Panc1 (cell line): Measurements from ENCODE around the gene PI4K2A. TPM values are rescaled to one million over a fixed set of nuclear protein-coding genes. Genes with fewer than 3 reads are reported as not detected.
"Not testable (repeated sequence)": the region's sequence is repeated elsewhere in the genome, so short reads cannot be mapped to it uniquely, and the experiment has no call there.

Experiments used
- ATAC-seq: fragments of 200-7000 bp; cut with Tn5 transposase; 2 replicates; pipeline ENCODE4 v1.9.1; 2020; ENCODE audit warnings: mild to moderate bottlenecking, moderate library complexity
- BruUV-seq: library from RNA; stranded (reverse); fragments of 400-500 nt; replicated peaks from 2 replicates; lab custom pipeline; 2021; lab: Mats Ljungman, UMichigan
- CTCF ChIA-PET: fragments of 300-600 bp; sonication (Branson Sonifier 250); formaldehyde crosslinking; loops from one replicate; lab custom pipeline; 2022; ENCODE audit warnings: antibody characterized with exemption; lab: Charles Lee
- POLR2A ChIA-PET: fragments of 300-600 bp; sonication (Branson Sonifier 250); formaldehyde crosslinking; loops from one replicate; lab custom pipeline; 2022; ENCODE audit warnings: antibody characterized with exemption; lab: Charles Lee
- DNase-seq: peaks from one replicate; pipeline ENCODE4 v3.0.0-alpha.2; 2010; ENCODE audit warnings: low read depth, low spot score
- H3K27ac ChIP-seq: 2 replicates; pipeline ENCODE4 v1.5.1; 2011; ENCODE audit warnings: mild to moderate bottlenecking, low read length, inconsistent platforms
- H3K27me3 ChIP-seq: fragments of 200-500 bp; sonication (Bioruptor generic); 2 replicates; pipeline ENCODE4 v1.6.0; 2014; ENCODE audit warnings: low read length, inconsistent platforms; ENCODE audit not compliant: control insufficient read depth, insufficient read depth
- H3K36me3 ChIP-seq: fragments of 200-500 bp; sonication (Bioruptor generic); 2 replicates; pipeline ENCODE4 v1.5.1; 2014; ENCODE audit warnings: inconsistent platforms, mild to moderate bottlenecking, low read length, moderate library complexity; ENCODE audit not compliant: control insufficient read depth, insufficient read depth
- H3K4me1 ChIP-seq: 2 replicates; pipeline ENCODE4 v1.5.1; 2011; ENCODE audit warnings: inconsistent platforms, mild to moderate bottlenecking, low read length, moderate library complexity; ENCODE audit not compliant: control insufficient read depth, insufficient read depth
- H3K4me3 ChIP-seq, 2 experiments: 2 replicates each; pipeline ENCODE4 v1.5.1; 2011 to 2012; ENCODE audit warnings: low read depth in 2 of 2, low read length in 2 of 2, mild to moderate bottlenecking in 2 of 2, inconsistent platforms in 1 of 2, moderate library complexity in 1 of 2
- H3K9me3 ChIP-seq: fragments of 200-500 bp; sonication (Bioruptor generic); 2 replicates; pipeline ENCODE4 v1.5.1; 2014; ENCODE audit warnings: low read depth, mild to moderate bottlenecking, inconsistent platforms, low read length, moderate library complexity; ENCODE audit not compliant: control insufficient read depth, insufficient read depth
- CTCF ChIP-seq: fragments of 450-650 bp; IDR thresholded peaks from 2 replicates; pipeline ENCODE4 v1.5.1; 2017; ENCODE audit warnings: mild to moderate bottlenecking
- POLR2AphosphoS5 ChIP-seq: IDR thresholded peaks from 2 replicates; pipeline ENCODE4 v1.6.1; 2012; ENCODE audit warnings: mild to moderate bottlenecking, low read depth, low read length, moderate library complexity
- REST ChIP-seq, 2 experiments: IDR thresholded peaks; 2 replicates each; pipeline ENCODE4 v1.6.1; 2011 to 2012; ENCODE audit warnings: low read depth in 2 of 2, control low read depth in 1 of 2, low read length in 1 of 2, mild to moderate bottlenecking in 1 of 2, moderate library complexity in 1 of 2; ENCODE audit not compliant: insufficient read depth in 1 of 2
- SIN3A ChIP-seq: IDR thresholded peaks from 2 replicates; pipeline ENCODE4 v1.6.1; 2012; ENCODE audit warnings: low read depth, mild to moderate bottlenecking, low read length, moderate library complexity, borderline replicate concordance; ENCODE audit not compliant: insufficient read depth
- TCF7L2 ChIP-seq: IDR thresholded peaks from 2 replicates; pipeline ENCODE4 v1.6.1; 2011; ENCODE audit warnings: mild to moderate bottlenecking, low read depth, low read length, inconsistent platforms
- in situ Hi-C: cut with HindIII; loops from 2 replicates; pipeline ENCODE4 v1.10.0; 2016; ENCODE audit warnings: low sequenced_read_pairs, low pct_unique_long_range_greater_than_20kb
- intact Hi-C: fragments of 100-400 bp; cut with micrococcal nuclease; formaldehyde crosslinking; loops from one replicate; pipeline ENCODE4 v1.10.0; 2022; ENCODE audit not compliant: unreplicated experiment
- total RNA-seq: library from RNA; stranded (reverse); gene quantifications from one replicate; pipeline ENCODE4 v1.2.1, GENCODE V29; 2021; ENCODE audit not compliant: unreplicated experiment

The PI4K2A gene
- total RNA-seq, 1 experiment from 2014 or later = 22.8 TPM

- Histone ChIP-seq H3K4me3 (no peak overlapping the region), H3K36me3 (no peaks in the 10 kb centered on the region), H3K27ac (no peak overlapping the region), H3K9me3 (no peaks in the 10 kb centered on the region), H3K4me1 (peaks cover 26% of the 10 kb centered on the region), H3K27me3 (no peaks in the 10 kb centered on the region)
- CTCF ChIA-PET = interaction anchor here (0.7 kb wide), 1 partner anchor 20 kb away, joined by 3 read pairs; no protein-coding TSS in a partner anchor
- DNase-seq = no peak
- no peak for ATAC-seq
- POLR2A ChIA-PET = no interaction called here
- no TSS peak for BruUV-seq
- TF ChIP-seq TCF7L2 = no peak
- TF ChIP-seq POLR2AphosphoS5 = no peak
- TF ChIP-seq SIN3A = no peak
- TF ChIP-seq CTCF = no peak
- TF ChIP-seq REST (IDR thresholded peaks at IDR 0.05; ENCODE audit: insufficient read depth in 1 of 2, low read depth in 2 of 2, low read length in 1 of 2) = no peak
- intact Hi-C loops (no loop called here), in situ Hi-C loops (no loop called here)
Measured at GRCh38 chr10:97682042-97682441, 41.6 kb downstream of the PI4K2A start.

GRCh38 chr10:97683556-97684367, 43.3 kb downstream of the PI4K2A start:
- Histone ChIP-seq H3K27me3 (no peaks in the 10 kb centered on the region), H3K36me3 (no peaks in the 10 kb centered on the region), H3K4me3 (peak overlapping the region in 1 of 2 experiments; percentile 32; a peak in 1 of 4 replicates), H3K4me1 (peaks cover 35% of the 10 kb centered on the region), H3K9me3 (no peaks in the 10 kb centered on the region), H3K27ac (peak overlapping the region; percentile 58)
- CTCF ChIA-PET = interaction anchor here (0.6 to 1.2 kb wide), 3 partner anchors 18 to 25 kb away, joined by 3 to 4 read pairs (median 3); no protein-coding TSS in a partner anchor
- DNase-seq (no peak), ATAC-seq (peak; percentile 19; the same call in 1 of the 2 replicates)
- in situ Hi-C loops (no loop called here), intact Hi-C loops (no loop called here)
- TF ChIP-seq TCF7L2 (no peak), CTCF (peak; percentile 41)
- POLR2A ChIA-PET = no interaction called here
- no TSS peak for BruUV-seq

- ChIA-PET POLR2A (interaction anchor here (0.7 kb wide), 1 partner anchor 40 kb away, joined by 13 read pairs; no protein-coding TSS in a partner anchor), CTCF (interaction anchor here (0.6 to 0.9 kb wide), 2 partner anchors 19 to 25 kb away, joined by 3 read pairs; no protein-coding TSS in a partner anchor)
- ATAC-seq, in situ Hi-C loops, H3K9me3 ChIP-seq, H3K27me3 ChIP-seq, DNase-seq, intact Hi-C loops, H3K36me3 ChIP-seq, BruUV-seq: not testable (repeated sequence)
- Histone ChIP-seq H3K27ac (peak overlapping the region; percentile 58), H3K4me1 (peaks cover 35% of the 10 kb centered on the region), H3K4me3 (peak overlapping the region in 1 of 2 experiments; percentile 32; a peak in 1 of 4 replicates)
Measured at GRCh38 chr10:97684368-97684713, 43.9 kb downstream of the PI4K2A start.
